Endodermal cell (in vitro differentiated cells): ENCODE measurements around the gene CD83. TPM values are rescaled to one million over a fixed set of nuclear protein-coding genes. Genes with fewer than 3 reads are reported as not detected.

Source experiments
- DNase-seq: peaks from one replicate; pipeline ENCODE4 v3.0.0-alpha.2; 2017
- H3K27ac ChIP-seq: 2 replicates; pipeline ENCODE4 v1.5.1; 2013; ENCODE audit warnings: mild to moderate bottlenecking, low read depth, low read length, moderate library complexity
- H3K27me3 ChIP-seq: 2 replicates; pipeline ENCODE4 v1.6.1; 2013; ENCODE audit warnings: mild to moderate bottlenecking, low read length, moderate library complexity; ENCODE audit not compliant: insufficient read depth, control insufficient read depth, poor library complexity, severe bottlenecking
- H3K36me3 ChIP-seq: 2 replicates; pipeline ENCODE4 v1.7.0; 2013; ENCODE audit warnings: mild to moderate bottlenecking, low read length, moderate library complexity; ENCODE audit not compliant: control insufficient read depth, insufficient read depth
- H3K4me1 ChIP-seq: one replicate; pipeline ENCODE4 v1.7.0; 2013; ENCODE audit warnings: low read length; ENCODE audit not compliant: control insufficient read depth, insufficient read depth
- H3K4me3 ChIP-seq: 2 replicates; pipeline ENCODE4 v1.5.1; 2013; ENCODE audit warnings: mild to moderate bottlenecking, low read length, moderate library complexity
- H3K9ac ChIP-seq: 2 replicates; pipeline ENCODE4 v1.6.1; 2013; ENCODE audit warnings: mild to moderate bottlenecking, low read length, moderate library complexity; ENCODE audit not compliant: poor library complexity, severe bottlenecking; ENCODE audit errors: extremely low read depth
- H3K9me3 ChIP-seq: 2 replicates; pipeline ENCODE4 v1.6.1; 2013; ENCODE audit warnings: mild to moderate bottlenecking, low read length, moderate library complexity; ENCODE audit not compliant: control insufficient read depth
- H3K27ac Mint-ChIP-seq: 2 replicates; pipeline ENCODE4 v1.8.0; 2020; ENCODE audit warnings: mixed read lengths
- H3K27me3 Mint-ChIP-seq: 2 replicates; pipeline ENCODE4 v1.8.0; 2021; ENCODE audit warnings: mild to moderate bottlenecking, mixed read lengths; ENCODE audit not compliant: insufficient read depth
- H3K36me3 Mint-ChIP-seq: 2 replicates; pipeline ENCODE4 v1.8.0; 2020; ENCODE audit warnings: low read depth, mixed read lengths
- H3K4me1 Mint-ChIP-seq: 2 replicates; pipeline ENCODE4 v1.8.0; 2020; ENCODE audit warnings: mixed read lengths
- H3K4me3 Mint-ChIP-seq: 2 replicates; pipeline ENCODE4 v1.8.0; 2020; ENCODE audit warnings: mild to moderate bottlenecking, moderate library complexity, mixed read lengths
- H3K9me3 Mint-ChIP-seq: 2 replicates; pipeline ENCODE4 v1.8.0; 2020; ENCODE audit warnings: mild to moderate bottlenecking, mixed read lengths
- WGBS, 2 experiments: methylation state at CpG; one replicate each; pipeline versions ENCODE4 v1.1.5 to v1.1.7; 2013; ENCODE audit warnings: missing lambda C conversion rate in 2 of 2, mixed read lengths in 1 of 2; ENCODE audit not compliant: insufficient coverage in 1 of 2, insufficient read length in 1 of 2; 5-methylcytosine and 5-hydroxymethylcytosine counted together
- total RNA-seq, 2 donors: library from RNA; stranded (reverse); fragmentation: NEBNext Ultra II Directional in 1 of 2; extraction: Animal tissue kit (Norgen Biotek cat#: 25700) in 1 of 2; gene quantifications; 2 replicates in 1 of 2; 3 replicates in 1 of 2; pipeline ENCODE4 v1.2.1, GENCODE V29; 2021
- TF ChIP-seq, protein P1 (sequence below): fragments of 200-600 bp; sonication (generic); conservative IDR thresholded peaks from 2 replicates; pipeline ENCODE4 v1.5.0; 2021; ENCODE audit warnings: antibody characterized with exemption, mild to moderate bottlenecking

CD83 gene
- total RNA-seq, 2 donors from 2014 or later: 2.8 to 7.0 TPM

DNA sequence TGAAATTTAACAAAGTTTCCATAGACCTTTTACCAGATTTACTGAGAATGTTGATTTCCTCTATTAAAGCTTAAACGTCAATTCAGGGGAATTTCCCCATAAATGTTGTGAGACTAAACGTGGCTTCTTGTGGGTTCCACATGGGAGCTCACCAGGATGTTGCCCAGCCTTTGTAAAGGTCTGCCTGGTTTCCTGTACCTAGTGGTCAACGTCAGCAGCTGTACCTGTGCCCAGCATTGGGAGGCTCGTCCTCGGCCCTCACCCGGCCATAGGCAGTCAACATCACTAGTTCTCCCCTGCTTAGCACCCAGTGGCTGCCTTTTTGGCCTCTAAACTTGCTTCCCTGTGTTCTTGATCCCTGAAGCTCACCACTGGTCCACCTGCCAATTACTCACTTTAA, 22.1 kb upstream of the CD83 start:
- H3K4me1 ChIP-seq: peaks cover 4% of the 10 kb centered on the region
- no peak overlapping the region for H3K9ac ChIP-seq
- Mint-ChIP-seq H3K27me3 (peaks cover 2% of the 10 kb centered on the region), H3K4me1 (no peaks in the 10 kb centered on the region), H3K4me3 (no peak overlapping the region), H3K9me3 (peaks cover 1% of the 10 kb centered on the region), H3K27ac (no peak overlapping the region), H3K36me3 (no peaks in the 10 kb centered on the region)
- TF ChIP-seq, protein P1, sequence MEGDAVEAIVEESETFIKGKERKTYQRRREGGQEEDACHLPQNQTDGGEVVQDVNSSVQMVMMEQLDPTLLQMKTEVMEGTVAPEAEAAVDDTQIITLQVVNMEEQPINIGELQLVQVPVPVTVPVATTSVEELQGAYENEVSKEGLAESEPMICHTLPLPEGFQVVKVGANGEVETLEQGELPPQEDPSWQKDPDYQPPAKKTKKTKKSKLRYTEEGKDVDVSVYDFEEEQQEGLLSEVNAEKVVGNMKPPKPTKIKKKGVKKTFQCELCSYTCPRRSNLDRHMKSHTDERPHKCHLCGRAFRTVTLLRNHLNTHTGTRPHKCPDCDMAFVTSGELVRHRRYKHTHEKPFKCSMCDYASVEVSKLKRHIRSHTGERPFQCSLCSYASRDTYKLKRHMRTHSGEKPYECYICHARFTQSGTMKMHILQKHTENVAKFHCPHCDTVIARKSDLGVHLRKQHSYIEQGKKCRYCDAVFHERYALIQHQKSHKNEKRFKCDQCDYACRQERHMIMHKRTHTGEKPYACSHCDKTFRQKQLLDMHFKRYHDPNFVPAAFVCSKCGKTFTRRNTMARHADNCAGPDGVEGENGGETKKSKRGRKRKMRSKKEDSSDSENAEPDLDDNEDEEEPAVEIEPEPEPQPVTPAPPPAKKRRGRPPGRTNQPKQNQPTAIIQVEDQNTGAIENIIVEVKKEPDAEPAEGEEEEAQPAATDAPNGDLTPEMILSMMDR: no peak
- H3K4me3 ChIP-seq: no peak overlapping the region
- 91 to 100% methylated on average over 6 of the region's 6 CpGs for WGBS, 2 experiments
- H3K9me3 ChIP-seq: no peaks in the 10 kb centered on the region
- H3K36me3 ChIP-seq: no peaks in the 10 kb centered on the region
- DNase-seq: no peak
- no peak overlapping the region for H3K27ac ChIP-seq
- no peaks in the 10 kb centered on the region for H3K27me3 ChIP-seq

DNA sequence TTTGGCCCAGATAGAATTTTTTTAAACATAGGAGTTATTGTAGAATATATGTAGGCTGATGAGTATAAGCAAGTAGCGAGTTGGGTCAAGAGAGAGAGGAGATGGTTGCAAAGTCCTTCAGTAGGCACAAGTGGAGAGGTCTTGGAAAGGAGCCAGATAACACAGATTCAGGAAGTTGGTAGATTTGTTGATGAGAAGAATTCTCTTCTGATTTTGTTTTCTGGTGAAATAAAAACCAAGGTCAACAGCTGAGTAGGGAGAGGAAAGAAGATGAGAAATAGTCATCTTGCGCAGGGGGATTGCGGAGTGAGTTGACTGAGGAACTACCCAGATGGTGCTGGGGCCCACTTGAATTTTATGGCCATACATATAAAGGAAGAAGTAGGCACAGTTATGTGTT, 17.4 kb upstream of the CD83 start:
- Mint-ChIP-seq H3K27me3 (peaks cover 27% of the 10 kb centered on the region), H3K9me3 (no peaks in the 10 kb centered on the region), H3K4me1 (peaks cover 3% of the 10 kb centered on the region), H3K4me3 (no peak overlapping the region), H3K27ac (no peak overlapping the region), H3K36me3 (no peaks in the 10 kb centered on the region)
- Histone ChIP-seq H3K9me3 (no peaks in the 10 kb centered on the region), H3K9ac (no peak overlapping the region), H3K4me3 (no peak overlapping the region), H3K27ac (no peak overlapping the region), H3K36me3 (no peaks in the 10 kb centered on the region), H3K4me1 (peaks cover 6% of the 10 kb centered on the region), H3K27me3 (no peaks in the 10 kb centered on the region)
- WGBS, 2 experiments: 92 to 98% methylated on average over 3 of the region's 3 CpGs
- TF ChIP-seq, protein P1: no peak
- no peak for DNase-seq

DNA sequence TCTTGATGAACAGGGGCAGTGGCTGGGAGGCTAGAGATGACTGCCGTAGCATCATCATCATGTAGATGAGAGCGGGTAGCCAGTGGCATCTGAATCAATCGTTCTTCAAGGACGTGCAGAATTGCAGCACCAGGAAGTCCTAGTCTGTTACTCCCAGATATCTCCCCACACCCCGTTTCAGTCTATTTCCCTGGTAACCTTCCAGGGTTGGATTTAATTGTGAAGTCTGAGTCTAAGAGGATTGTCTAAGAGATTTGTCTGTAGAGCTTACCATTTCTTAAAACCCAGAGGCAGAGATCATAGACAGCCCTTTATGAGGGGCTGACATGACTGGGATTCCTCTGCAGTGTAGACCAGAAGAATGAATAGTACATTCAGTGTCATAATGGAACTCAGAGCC, 16.6 kb upstream of the CD83 start:
- H3K27ac Mint-ChIP-seq: no peak overlapping the region
- TF ChIP-seq, protein P1: no peak
- no peak overlapping the region for H3K4me3 Mint-ChIP-seq
- peaks cover 3% of the 10 kb centered on the region for H3K4me1 Mint-ChIP-seq
- Histone ChIP-seq H3K36me3 (no peaks in the 10 kb centered on the region), H3K27me3 (no peaks in the 10 kb centered on the region), H3K9me3 (no peaks in the 10 kb centered on the region), H3K4me1 (peaks cover 2% of the 10 kb centered on the region), H3K27ac (no peak overlapping the region), H3K9ac (no peak overlapping the region), H3K4me3 (no peak overlapping the region)
- no peak for DNase-seq
- peaks cover 27% of the 10 kb centered on the region for H3K27me3 Mint-ChIP-seq
- peaks cover 7% of the 10 kb centered on the region for H3K9me3 Mint-ChIP-seq
- H3K36me3 Mint-ChIP-seq: no peaks in the 10 kb centered on the region
- WGBS, 2 experiments: 92 to 100% methylated on average over 4 to 5 of the region's 5 CpGs
